ENCODE measurements around the gene GRIK3.

GRIK3 gene

DNA sequence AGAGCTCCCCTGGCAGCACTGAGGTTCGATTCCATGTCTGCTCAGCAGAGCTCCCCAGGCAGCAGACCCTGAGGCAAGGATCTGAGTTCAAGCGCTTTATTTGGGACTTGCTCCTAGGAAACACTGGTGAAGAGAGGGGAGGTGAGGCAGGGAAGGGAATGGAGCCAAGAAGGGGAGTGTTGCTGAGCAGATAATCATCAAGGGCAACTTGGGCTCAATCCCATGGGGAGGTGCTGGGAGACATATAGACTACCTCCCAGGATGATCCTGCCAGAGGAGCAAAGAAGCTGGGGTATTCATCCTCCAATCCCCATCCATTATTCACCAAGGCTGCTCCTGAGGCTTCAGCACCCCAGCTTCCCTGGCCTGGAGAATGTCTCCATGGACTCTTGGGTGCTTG, 47.0 kb downstream of the GRIK3 start:
- DNase-seq (ENCODE audit: low read depth): no peak
- no peak overlapping the region for H3K4me3 ChIP-seq (ENCODE audit: low read depth, low read length)

DNA sequence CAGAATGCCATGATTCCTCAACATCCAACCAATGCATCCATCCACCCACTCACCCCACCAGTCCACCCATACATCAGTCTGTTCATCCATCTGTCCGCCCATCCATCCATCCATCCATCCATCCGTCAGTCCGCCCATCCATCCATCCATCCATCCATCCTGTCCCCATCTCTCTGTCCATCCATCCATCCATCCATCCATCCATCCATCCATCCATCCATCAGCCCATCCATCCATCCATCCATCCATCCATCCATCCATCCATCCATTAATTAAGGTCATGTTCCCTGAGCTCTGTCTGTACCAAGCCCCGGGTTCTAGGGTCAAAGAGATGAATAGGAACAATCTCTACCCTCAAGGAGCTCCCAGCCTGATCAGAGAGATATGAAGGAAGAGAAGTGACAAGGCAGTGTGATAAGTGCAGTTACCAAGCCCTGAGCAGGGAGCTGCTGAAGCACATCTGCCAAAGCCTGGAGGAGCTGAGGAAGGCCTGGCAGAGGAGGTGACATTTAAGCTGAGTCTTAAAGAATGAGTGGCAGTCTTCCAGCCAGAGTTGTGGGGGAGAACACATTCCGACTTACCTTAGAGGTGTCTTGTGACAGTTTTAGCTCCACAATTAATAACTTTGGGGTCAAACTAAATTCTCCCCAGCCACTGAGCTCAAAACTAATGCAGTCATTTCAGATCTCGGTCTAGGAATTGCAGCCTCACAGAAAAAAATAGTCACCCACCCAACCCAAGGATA, 47.9 kb downstream of the GRIK3 start:
- DNase-seq (ENCODE audit: low read depth): no peak

DNA sequence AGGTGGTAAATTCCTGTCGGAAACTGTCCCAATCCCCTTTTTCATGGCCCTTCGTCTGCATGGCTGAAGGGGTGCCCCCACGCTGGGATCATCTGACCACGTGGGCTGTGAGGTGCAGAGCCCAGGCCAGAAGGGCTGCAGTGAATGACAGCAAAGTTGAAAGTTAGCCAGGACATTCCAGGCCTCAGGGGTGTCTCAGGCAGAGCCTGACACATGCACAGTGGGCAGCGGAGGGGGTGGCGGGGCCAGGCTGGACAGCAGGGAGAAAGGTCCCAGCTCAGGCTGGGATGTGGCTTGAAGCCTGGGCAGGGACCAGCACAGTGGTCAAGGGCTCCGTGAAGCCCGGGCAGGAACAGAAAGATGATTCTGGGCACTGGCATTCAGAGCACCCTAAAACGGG, 49.6 kb downstream of the GRIK3 start:
- no peak overlapping the region for H3K4me3 ChIP-seq (ENCODE audit: low read depth, low read length)
- no peak for DNase-seq (ENCODE audit: low read depth)

More for the DNA sequence above, 47.9 kb downstream of the GRIK3 start:
- H3K4me3 ChIP-seq (ENCODE audit: low read depth, low read length): no peak overlapping the region

DNA sequence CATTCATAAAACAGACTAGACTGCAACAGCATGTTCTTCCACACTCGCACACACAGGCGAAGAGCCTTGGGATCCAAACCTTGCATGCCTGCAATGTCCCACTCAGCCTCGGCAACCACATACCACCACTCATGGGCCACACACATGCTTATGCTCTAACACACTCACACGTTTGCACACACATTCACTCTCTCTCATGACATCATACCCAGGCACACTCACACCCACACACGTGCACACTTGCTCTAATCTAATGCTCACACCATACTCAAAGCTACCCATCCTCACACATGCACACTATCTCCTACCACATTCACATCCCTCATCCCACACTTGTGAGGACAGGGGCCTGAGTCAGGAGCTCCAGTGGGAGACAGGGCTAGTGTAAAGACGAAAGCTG, 50.3 kb downstream of the GRIK3 start:
- no peak for DNase-seq (ENCODE audit: low read depth)
- H3K4me3 ChIP-seq (ENCODE audit: low read depth, low read length): no peak overlapping the region

DNA sequence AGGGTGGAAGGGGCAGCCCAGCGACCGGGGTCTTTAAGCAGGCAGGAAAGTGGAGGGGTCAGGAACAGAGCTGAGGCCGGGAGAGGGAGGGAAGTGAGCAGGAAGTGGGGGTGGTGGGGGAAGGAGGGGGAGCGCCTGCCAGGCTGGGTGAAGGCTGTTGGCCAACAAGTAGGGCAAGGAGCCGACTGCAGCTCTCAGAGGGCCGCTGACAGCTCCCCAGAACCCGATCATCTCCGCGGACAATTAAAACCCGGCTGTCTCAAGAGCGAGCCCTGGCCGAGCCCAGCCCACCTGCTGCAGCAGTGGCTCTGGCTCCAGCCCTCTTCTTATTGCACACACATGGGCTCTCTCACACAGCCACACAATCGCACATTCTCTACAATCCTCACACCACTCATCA, 51.6 kb downstream of the GRIK3 start:
- no peak overlapping the region for H3K4me3 ChIP-seq (ENCODE audit: low read depth, low read length)
- DNase-seq (ENCODE audit: low read depth): no peak

DNA sequence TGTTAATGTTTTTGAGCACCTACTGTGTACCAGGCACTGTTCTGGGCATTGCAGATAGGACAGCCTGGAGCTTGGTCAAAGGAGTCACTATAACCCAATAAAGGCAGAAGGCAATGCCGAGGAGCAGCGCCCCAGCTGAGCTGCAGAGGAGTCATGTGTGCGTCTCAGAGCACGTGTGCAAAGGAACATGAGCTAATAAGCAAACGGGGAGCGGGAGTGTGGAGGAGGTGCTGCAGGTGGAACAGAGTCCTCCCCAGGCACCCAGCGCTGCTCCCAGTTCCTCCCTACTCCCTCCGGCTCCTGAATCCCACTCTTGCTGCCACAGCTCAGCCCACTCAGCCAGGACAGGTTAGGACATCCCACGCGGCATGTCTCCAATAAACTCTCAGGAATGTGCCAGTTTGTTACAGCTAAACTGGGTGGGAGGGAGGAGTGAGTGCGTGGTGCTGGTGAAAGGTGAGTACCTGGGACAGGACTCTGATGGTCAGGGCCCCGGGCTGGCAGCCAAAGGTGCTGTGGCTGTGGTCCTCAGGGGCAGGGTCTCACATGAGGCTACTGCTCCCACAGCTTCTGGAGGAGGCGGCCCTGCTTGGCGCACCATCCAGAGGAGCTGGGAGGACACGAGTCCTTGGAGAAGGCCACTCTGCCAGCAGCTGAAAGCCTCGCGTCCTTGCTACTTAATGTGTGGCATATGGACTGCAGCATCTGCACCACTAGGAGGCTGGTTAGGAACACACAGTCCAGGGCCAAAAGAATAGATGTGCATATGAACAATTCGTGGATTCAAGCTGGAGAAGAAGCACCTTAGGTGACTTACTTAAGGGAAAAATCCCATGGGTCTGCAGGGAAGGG, 52.3 kb downstream of the GRIK3 start:
- H3K4me3 ChIP-seq (ENCODE audit: low read depth, low read length): no peak overlapping the region
- DNase-seq (ENCODE audit: low read depth): no peak

DNA sequence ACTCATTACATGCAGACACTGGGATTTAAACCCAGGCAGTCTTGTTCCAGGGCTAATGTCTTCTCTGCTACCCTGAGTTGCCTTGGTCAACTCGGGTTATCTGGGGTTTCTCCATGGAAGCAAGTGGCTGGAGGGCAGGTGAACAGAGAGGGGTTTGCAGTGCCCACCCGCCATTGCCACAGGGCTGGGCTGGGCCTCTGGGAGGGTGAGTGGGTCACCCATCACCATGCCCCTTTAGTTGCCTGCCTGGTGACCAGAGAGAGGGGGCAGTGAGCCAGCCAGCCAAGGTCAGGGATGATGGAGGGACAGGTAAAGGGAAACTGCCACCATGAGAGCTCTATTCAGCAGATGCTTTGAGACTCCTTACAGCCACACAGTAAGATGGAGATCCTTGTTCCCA, 53.2 kb downstream of the GRIK3 start:
- DNase-seq (ENCODE audit: low read depth): no peak
- no peak overlapping the region for H3K4me3 ChIP-seq (ENCODE audit: low read depth, low read length)

DNA sequence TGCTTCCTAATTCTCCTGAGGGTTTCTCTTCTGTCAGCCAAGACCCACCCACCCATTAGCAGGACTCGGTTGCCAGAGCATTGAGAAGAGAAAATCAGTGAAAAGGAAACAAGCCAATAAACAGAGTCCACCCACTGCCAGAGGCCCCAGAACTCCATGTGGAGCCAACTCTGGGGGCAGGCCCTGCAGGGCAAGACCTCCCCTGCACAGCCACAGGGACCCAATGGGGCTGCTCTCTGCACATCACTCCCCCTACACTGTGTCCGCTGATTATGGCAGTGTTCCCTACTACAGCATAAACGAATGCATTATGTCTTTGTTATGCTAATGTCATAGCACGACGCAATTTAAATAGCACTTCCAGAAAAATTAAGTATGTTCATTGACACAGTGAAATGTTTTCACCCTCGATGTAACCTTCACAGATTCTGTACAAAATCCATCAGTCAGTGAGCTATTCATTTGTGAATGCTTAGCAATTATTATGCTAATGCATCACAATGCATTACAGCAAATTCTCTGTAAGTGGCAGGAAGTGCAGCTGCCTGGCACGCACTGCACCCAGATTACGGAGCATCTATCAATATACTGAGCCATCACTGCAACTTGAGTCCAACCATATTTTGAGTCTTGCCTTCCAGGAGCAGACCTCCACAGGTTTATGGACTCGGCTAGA, 56.4 kb downstream of the GRIK3 start:
- H3K4me3 ChIP-seq (ENCODE audit: low read depth, low read length): no peak overlapping the region
- DNase-seq (ENCODE audit: low read depth): no peak

DNA sequence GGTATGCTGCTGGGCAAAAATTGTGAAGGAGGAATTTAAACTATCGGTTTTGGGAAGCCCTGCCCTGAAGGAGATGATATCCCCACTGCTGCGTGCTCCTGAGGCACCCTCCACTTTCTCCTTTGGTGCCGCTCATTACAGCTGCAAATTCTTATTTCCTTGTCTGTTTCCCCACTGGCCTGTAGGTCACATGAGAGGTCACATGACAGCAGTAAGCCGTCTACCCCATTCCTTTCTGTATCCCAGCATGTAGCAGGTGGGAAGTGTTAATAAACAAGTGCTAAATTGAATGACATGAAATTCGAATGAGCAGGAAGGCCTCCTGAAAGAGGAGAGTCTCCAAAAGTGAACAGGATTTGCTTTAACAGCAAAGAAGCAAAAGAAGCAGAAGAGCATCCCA, 58.7 kb downstream of the GRIK3 start:
- DNase-seq (ENCODE audit: low read depth): no peak
- H3K4me3 ChIP-seq (ENCODE audit: low read depth, low read length): no peak overlapping the region

DNA sequence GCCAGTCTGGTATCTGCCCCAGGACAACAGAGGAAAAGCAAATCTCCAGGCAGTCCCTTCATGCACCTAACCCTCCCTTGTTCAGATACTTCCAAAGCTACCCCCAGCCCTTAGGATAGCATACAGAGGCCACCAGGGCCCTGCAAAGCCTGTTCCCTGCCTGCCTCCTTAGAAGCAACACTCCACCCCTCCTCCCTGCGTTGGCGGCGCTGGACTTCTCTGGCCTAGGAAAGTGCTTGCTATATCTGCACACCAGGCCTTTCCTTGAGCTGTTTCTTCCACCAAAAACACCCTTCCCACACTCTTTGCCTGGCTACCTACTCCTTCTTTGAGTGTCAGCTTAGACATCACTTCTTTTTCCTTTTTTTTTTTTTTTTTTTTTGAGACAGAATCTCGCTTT, 61.3 kb downstream of the GRIK3 start:
- no peak overlapping the region for H3K4me3 ChIP-seq (ENCODE audit: low read depth, low read length)
- no peak for DNase-seq (ENCODE audit: low read depth)

DNA sequence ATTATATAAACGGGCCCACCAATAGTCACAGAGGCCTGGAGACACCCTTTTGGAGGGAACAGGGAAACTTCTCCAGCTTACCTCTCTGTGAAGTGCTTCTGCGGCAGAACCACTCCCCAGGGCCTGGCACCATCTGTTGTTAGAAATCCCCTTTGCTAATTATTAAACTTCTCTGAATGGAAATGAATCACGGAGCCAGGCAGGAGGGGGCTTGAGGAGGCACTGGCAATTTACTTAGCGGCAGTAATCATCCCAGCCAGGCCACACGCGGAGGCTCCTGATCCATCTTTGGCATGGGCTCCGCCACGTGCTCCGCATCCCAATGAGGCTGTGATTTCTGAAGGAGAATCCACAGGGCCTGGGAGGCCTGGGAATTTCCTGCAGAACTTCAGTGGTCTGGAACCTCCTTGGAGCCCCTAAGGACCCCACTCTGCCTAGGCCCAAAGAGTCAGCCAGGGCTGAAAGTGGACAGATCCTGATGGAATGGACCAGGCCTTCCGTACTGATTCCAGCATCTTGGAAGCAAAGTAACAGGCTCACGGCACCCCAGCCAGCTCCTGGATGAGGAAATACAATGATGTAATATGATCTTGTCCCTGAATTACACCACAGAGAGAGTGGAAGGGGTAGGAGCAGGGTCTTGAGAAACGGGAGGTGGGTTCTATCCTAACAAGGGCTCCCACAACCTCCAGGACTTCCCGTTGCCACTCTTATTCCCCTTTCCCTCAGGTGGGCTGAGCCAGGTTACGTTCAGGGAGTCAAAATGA, 62.3 kb downstream of the GRIK3 start:
- H3K4me3 ChIP-seq (ENCODE audit: low read depth, low read length): no peak overlapping the region
- DNase-seq (ENCODE audit: low read depth): no peak

DNA sequence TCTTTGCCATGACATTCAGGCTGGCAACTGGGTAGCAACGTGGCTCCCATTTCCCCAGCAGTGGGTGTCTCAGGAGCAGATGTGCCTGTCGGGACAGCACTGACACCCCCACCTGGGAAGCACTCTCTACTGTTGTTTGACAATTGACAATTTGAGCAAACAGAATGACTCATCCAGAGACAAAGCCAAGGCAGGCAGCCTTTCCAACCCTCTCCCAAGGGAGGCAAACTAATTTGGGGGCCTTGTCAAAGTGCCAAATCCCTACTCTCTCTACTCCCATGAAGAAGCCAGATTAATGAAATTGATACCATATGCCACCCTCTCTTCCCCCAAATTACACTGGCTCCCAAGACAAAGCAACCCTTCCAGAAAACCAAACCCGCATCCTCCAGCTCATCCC, 65.6 kb downstream of the GRIK3 start:
- no peak overlapping the region for H3K4me3 ChIP-seq (ENCODE audit: low read depth, low read length)
- no peak for DNase-seq (ENCODE audit: low read depth)

DNA sequence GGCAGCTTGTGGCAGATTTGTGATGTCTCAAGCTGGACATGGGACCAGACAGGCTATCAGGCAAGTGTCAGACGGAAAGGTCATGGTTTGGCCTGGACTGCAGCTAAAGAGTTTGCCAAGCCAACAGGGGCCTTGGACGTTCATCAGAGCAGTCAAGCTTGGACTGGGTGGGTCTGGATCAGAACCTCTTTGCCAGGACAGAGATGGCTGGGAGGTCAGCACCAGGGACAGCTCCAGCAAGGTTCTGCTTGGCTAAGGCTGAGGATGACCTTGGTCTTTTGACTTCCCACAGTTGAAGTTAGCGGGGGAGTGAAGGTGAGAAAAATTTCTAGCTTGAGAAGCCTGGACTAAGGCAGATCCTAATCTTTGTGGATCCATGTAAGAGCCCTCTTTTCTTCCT, 68.1 kb downstream of the GRIK3 start:
- no peak overlapping the region for H3K4me3 ChIP-seq (ENCODE audit: low read depth, low read length)
- DNase-seq (ENCODE audit: low read depth): no peak

DNA sequence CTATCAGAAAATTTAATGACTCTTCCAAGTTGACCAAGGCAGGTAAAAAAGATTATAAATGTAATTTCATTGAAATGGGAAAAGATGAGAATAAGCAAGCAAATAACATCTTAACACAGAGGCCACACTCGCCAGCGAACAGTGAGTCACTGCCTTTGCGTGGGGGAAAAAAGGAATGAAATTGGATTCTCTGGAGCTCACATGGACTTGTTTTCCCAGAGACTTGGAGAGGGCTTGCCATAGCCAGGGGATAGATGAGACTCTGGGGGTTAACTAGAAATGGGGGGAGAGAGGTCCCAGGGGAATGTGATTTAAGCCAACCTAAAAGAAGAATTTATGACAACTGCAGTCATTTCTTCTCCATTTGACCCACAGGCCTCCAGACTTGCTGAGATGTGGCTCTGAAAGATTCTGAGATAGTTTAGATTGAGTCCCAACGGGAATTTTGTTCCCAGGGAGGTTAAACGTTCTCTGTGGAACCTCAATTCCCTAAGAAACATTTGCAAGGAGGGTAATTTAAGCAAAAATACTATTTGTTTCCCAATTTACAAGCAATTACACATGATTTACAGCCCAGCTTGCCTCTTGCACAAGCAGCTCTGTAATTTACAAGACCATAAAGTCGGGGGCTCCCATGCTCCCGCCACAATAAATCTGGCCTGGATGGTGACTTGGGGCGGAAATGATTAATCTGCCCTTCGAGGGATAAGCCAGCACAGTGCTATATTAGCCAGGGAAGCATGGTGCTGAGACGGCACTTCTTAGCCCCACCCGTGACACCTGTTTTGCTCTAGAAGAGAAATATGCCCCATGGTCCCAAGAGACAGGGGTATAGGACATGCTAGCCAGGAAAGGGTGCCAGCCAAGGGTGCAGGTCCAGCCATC, 68.8 kb downstream of the GRIK3 start:
- DNase-seq (ENCODE audit: low read depth): no peak
- no peak overlapping the region for H3K4me3 ChIP-seq (ENCODE audit: low read depth, low read length)

DNA sequence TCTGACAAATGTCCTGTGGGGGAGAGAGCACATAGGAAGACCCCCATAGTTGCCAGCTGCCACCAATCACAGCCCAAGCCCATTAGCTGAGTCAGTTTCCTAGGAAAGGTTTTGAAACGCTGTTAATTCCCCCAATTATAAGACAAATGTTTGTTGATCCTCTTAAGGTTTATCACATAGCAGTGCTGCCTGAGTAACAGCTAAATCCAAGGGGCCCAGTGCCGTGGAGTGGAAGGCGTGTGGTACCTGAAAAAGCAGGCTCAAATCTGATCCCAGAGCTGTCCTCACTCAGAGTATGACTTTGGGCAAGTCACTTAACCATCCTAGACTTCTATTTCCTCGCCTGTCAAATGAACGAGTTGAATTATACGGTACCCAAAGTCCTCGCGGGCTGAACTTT, 69.5 kb downstream of the GRIK3 start:
- DNase-seq (ENCODE audit: low read depth): no peak

DNA sequence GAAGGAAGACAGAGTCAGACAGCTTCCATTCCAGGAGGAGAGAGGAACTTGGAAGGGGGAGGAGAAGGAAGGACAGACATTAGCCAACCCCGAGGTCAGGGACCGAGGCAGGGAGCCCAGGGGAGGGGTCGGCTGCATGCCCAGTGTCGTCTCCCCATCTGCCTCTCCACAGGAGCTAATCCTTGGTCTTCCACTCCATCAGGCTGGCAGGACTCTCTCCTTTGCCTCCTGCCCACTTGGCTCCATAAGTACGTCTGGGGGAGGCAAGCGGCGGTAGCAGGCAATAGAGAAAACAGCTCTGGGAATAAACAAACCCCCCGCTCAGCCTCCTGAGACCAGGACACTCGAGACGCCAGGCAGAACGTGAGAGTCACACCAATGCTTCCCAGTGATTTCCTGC, 71.3 kb downstream of the GRIK3 start:
- no peak for DNase-seq (ENCODE audit: low read depth)
- H3K4me3 ChIP-seq (ENCODE audit: low read depth, low read length): no peak overlapping the region

More for the DNA sequence above, 69.5 kb downstream of the GRIK3 start:
- H3K4me3 ChIP-seq (ENCODE audit: low read depth, low read length): no peak overlapping the region

DNA sequence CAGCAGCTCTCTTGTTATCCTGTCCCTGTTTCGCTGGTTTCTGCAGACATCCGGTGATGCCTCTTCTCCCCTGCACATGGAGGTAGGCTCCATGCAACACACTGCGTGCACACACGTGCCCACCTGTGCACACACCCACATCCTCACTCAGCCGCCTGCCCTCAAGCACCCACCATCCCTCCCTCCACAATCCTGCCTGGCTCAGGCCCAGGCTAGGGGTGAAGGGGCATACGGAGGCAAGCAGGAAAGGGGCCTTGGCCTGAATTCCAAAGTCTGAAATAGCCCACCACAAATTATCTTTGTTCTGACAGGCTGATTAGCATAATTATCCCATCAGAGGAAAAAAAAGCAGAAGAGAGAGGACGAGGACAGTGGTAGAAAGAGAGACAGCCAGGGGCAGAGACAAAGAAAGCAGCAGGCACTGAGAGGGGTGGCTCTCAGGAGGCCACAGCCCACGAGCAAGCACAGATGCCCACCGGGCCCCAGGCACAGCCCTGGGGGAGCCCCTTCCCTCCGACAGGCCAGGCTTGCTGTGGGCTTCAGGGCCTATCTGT, 73.2 kb downstream of the GRIK3 start:
- no peak overlapping the region for H3K4me3 ChIP-seq (ENCODE audit: low read depth, low read length)
- DNase-seq (ENCODE audit: low read depth): no peak

DNA sequence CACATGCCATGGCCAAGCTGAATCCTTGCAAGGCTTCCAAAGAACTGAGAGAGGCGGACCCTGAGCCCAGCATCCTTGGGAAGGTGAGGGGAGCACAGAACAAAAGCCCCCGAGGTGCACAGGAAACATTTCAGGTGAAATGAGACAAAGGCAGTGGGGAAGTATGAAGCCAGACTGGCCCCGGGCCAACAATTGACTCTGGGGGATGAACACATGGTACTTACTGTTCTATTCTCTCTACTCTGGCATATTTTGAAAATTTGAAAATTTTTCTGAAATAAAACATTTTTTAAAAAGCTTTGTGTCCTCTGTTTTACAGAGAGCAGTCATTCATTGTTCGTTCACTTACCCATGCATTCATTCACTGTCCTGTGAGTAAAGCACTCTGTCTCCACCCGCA, 77.7 kb downstream of the GRIK3 start:
- DNase-seq (ENCODE audit: low read depth): no peak
- H3K4me3 ChIP-seq (ENCODE audit: low read depth, low read length): no peak overlapping the region

DNA sequence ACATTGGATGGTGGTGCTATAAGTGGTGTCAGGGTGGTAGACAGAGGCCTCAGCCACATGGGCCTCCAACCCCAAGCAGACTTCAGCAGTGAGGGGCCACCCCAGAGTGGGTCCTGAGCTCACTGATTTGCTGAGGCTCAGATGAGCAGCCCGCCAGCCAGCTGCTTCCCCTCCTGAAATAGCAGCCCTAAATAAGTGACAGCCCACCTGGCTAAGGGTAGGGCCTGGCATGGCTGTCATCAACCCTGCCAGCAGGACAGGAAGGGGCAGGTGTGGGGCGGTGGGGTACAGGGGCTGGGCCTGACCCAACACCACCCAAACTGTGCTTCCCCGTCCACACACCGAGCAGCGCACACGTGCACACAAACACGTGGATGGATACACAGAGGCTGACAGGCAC, 79.3 kb downstream of the GRIK3 start:
- no peak for DNase-seq (ENCODE audit: low read depth)

More for the DNA sequence above, 79.3 kb downstream of the GRIK3 start:
- H3K4me3 ChIP-seq (ENCODE audit: low read depth, low read length): no peak overlapping the region

Data from skeletal muscle cell (primary cell).